ENCODE data around the gene RMND5A. TPM values are rescaled to one million over a fixed set of nuclear protein-coding genes. Genes with fewer than 3 reads are reported as not detected.
A peak's percentile ranks its signal among the peaks of the same experiment; 100 is the strongest.

Gene RMND5A
- total and polyA plus RNA-seq, 10 donors, result 6.0 to 56.5 (median 34.0) TPM

- WGBS, 5 donors, result 4 to 16% (median 7%) methylated on average over 24 to 40 of the region's 40 CpGs
Observed at GRCh38 chr2:86790134-86790675, 70.1 kb downstream of the RMND5A start.

DNA sequence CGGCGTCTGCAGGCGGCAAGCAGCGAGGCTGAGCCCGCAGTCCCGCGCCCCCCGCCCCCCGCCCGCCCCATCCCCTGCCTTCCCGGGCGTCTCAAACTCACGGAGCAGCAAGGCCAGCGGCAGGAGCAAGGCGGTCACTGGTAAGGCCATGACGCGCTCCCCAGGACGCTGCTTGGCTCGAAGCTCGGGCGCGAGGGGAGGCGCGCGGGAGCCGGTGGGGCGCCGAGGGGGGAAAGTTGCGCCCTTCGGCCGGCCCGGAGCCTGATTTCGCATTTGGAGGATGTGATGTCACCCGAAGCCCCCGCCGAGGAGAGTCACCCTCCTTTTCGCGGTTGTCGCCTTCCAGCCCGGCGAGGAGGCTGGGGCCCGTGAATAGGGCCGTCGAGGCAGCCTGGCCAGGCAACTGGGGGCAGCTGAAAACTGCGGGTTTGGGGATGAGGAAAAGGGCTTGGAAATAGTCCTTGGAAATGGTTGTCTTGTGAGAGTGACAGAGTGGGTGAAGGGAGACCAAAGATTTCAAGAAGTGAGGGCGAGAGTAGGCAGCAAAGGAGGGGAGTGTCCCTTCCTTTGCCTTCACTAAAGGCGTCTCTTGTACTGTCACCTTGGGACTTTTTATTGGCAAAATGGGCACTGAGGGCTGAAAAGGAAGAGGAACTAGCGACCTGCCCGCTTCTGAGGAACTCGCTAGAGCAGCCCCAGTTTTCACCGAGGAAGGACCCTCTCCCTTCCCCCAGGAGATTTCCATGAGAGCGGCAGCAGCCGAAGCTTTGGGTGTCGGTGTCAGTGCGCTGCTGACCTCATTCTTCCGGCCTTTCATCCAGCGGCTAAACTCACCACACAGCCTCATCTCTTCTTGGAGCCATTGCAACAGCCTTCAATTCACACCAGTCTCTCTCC, 70.8 kb downstream of the RMND5A start, which contains the start of gene CD8A:
Gene CD8A, minus strand, starts transcription at position 238 of the 897 bp plus-strand sequence. Its CDS starts 88 bp downstream, at position 150.
- TF ChIP-seq POLR2A (IDR thresholded peaks at IDR 0.05) (no peak), CTCF (IDR thresholded peaks at IDR 0.05 in 8 of 11, conservative IDR thresholded peaks at IDR 0.05 in 3 of 11) (no peak), POLR2AphosphoS5 (IDR thresholded peaks at IDR 0.05) (peak; percentile 58 to 82 (median 71))
- Histone ChIP-seq H3K4me1 (peaks cover 10 to 80% (median 50%) of the 10 kb centered on the region in 6 donors), H3K27ac (peak within 1 kb of the TSS; percentile 75 to 94 (median 86)), H3K9me3 (peaks cover 0 to 11% (median 8%) of the 10 kb centered on the region in 8 donors), H3K4me3 (peak within 1 kb of the TSS; percentile 43 to 77 (median 48)), H3K36me3 (peaks cover 0 to 15% (median 1%) of the 10 kb centered on the region in 6 donors), H3K27me3 (replicated peaks in 1 of 7) (peaks cover 0 to 63% (median 44%) of the 10 kb centered on the region in 7 donors)
- intact Hi-C loops (cut with DNase I; ENCODE audit: low total_unique reads), result no loop called here
- DNase-seq, result peak; percentile 85
- WGBS, 5 donors, result 1 to 2% (median 1%) methylated on average over 21 to 57 of the region's 57 CpGs

More at GRCh38 chr2:86790134-86790675, 70.1 kb downstream of the RMND5A start:
- intact Hi-C loops (cut with DNase I; ENCODE audit: low total_unique reads), result no loop called here
- peaks cover 0 to 14% (median 0%) of the 10 kb centered on the region in 6 donors for H3K36me3 ChIP-seq
- peak; percentile 79 for DNase-seq
- peaks cover 10 to 86% (median 51%) of the 10 kb centered on the region in 6 donors for H3K4me1 ChIP-seq
- H3K27me3 ChIP-seq (replicated peaks in 1 of 7), result peaks cover 0 to 62% (median 44%) of the 10 kb centered on the region in 7 donors
- peaks cover 0 to 4% (median 1%) of the 10 kb centered on the region in 8 donors for H3K9me3 ChIP-seq
- TF ChIP-seq POLR2A (IDR thresholded peaks at IDR 0.05) (no peak), POLR2AphosphoS5 (IDR thresholded peaks at IDR 0.05) (no peak), CTCF (IDR thresholded peaks at IDR 0.05 in 8 of 11, conservative IDR thresholded peaks at IDR 0.05 in 3 of 11) (no peak)
- peak overlapping the region; percentile 75 to 94 (median 86) for H3K27ac ChIP-seq
- H3K4me3 ChIP-seq, result peak overlapping the region; percentile 43 to 77 (median 48)

DNA sequence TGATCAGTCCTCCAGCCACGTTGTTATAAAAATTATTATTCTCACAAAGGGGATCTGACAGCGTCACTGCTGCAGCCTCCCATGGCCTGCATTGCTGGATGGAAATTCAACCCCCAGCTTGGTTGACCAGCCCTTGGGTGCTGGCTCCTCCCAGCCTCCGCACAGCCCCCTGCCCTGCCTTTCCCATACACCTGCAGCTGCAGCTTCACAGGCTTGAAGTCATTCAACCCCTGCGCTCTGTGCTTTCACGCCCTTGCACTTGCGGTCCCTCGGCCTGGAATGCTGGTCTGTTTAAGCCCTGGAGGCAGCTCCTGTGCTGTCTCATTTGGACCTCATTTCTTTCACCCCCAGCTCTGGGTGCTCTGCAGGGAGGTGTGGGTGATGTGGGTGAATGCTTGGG, 71.5 kb downstream of the RMND5A start:
- H3K27ac ChIP-seq, result peak overlapping the region; percentile 75 to 94 (median 86)
- peaks cover 0 to 20% (median 3%) of the 10 kb centered on the region in 6 donors for H3K36me3 ChIP-seq
- intact Hi-C loops (cut with DNase I; ENCODE audit: low total_unique reads), result no loop called here
- H3K4me1 ChIP-seq, result peaks cover 10 to 74% (median 49%) of the 10 kb centered on the region in 6 donors
- TF ChIP-seq POLR2A (IDR thresholded peaks at IDR 0.05) (no peak), CTCF (IDR thresholded peaks at IDR 0.05 in 8 of 11, conservative IDR thresholded peaks at IDR 0.05 in 3 of 11) (no peak), POLR2AphosphoS5 (IDR thresholded peaks at IDR 0.05) (no peak)
- H3K4me3 ChIP-seq, result peak overlapping the region; percentile 43 to 77 (median 48)
- peaks cover 0 to 63% (median 44%) of the 10 kb centered on the region in 7 donors for H3K27me3 ChIP-seq (replicated peaks in 1 of 7)
- peak; percentile 77 for DNase-seq
- WGBS, 5 donors, result 38 to 50% (median 41%) methylated on average over 7 of the region's 7 CpGs
- H3K9me3 ChIP-seq, result peaks cover 2 to 18% (median 15%) of the 10 kb centered on the region in 8 donors
